Right lobe of liver (tissue), 4 donors: ENCODE measurements around the gene SPIC.

Experiments used
- POLR2A ChIP-seq: fragments of 450-650 bp; IDR thresholded peaks from one replicate; pipeline ENCODE4 v1.6.1; 2017; ENCODE audit warnings: antibody characterized with exemption, mild to moderate bottlenecking
- TF ChIP-seq, protein P1 (sequence below), 4 donors: fragments of 200-600 bp in 3 of 4; fragments of 450-650 bp in 1 of 4; IDR thresholded peaks; one replicate each; pipeline versions ENCODE4 v1.5.1 to v1.8.0; 2016 to 2022; ENCODE audit warnings: antibody characterized with exemption in 4 of 4, mild to moderate bottlenecking in 2 of 4
- donor health status: DM: no; HTN: no; CAD: no.
- donor health status: DM: no; HTN: no; CAD: no.
- donor health status: DM: no; HTN: yes; CAD: no.

DNA sequence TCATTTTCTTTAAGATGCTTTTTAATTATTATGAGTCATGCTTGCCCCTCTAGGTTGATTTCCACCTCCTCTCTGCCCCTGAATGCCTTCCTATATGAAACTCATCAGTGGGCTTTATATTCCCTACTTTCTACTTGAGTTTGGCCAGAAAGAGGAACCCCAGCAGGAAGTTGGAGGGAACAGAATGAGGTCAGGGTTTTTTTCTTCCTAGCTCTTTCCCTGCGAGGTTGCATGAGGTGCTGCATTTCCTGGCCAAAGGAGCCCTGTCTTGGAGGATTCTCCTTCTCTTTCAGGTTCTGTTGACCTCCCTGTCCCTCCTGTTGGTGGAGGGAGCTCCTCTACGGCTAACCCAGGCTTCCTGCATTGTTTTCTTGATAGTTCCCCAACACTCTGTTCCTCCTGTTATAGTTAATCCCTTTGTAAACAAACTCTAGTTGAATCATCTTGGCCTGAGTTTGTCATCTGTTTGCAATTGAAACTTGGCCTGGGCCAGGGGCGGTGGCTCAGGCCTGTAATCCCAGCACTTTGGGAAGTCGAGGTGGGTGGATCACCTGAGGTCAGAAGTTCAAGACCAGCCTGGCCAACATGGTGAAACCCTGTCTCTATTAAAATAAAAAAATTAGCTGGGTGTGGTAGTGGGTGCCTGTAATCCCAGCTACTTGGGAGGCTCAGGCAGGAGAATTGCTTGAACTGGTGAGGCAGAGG is 15.3 kb upstream of the SPIC start:
- TF ChIP-seq, protein P1, sequence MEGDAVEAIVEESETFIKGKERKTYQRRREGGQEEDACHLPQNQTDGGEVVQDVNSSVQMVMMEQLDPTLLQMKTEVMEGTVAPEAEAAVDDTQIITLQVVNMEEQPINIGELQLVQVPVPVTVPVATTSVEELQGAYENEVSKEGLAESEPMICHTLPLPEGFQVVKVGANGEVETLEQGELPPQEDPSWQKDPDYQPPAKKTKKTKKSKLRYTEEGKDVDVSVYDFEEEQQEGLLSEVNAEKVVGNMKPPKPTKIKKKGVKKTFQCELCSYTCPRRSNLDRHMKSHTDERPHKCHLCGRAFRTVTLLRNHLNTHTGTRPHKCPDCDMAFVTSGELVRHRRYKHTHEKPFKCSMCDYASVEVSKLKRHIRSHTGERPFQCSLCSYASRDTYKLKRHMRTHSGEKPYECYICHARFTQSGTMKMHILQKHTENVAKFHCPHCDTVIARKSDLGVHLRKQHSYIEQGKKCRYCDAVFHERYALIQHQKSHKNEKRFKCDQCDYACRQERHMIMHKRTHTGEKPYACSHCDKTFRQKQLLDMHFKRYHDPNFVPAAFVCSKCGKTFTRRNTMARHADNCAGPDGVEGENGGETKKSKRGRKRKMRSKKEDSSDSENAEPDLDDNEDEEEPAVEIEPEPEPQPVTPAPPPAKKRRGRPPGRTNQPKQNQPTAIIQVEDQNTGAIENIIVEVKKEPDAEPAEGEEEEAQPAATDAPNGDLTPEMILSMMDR (IDR thresholded peaks at IDR 0.05) = no peak
- no peak for TF ChIP-seq POLR2A
